ENCODE measurements around the gene PARP4.
"Not testable (repeated sequence)": the region's sequence is repeated elsewhere in the genome, so short reads cannot be mapped to it uniquely, and the experiment has no call there.

Gene PARP4

GRCh38 chr13:24516919-24517318, 4.3 kb upstream of the PARP4 start:
- no peaks in the 10 kb centered on the region for H3K9me3 Mint-ChIP-seq
- H3K36me3 Mint-ChIP-seq (ENCODE audit: low read depth), result no peaks in the 10 kb centered on the region
- no peak overlapping the region for H3K27ac Mint-ChIP-seq
- peaks cover 12% of the 10 kb centered on the region for H3K4me1 Mint-ChIP-seq (ENCODE audit: low read depth)
- no peak overlapping the region for H3K4me3 Mint-ChIP-seq
- no peaks in the 10 kb centered on the region for H3K27me3 Mint-ChIP-seq (ENCODE audit: low read depth)

- peaks cover 2% of the 10 kb centered on the region for H3K36me3 Mint-ChIP-seq (ENCODE audit: low read depth)
- H3K4me1 Mint-ChIP-seq (ENCODE audit: low read depth), result peaks cover 25% of the 10 kb centered on the region
- H3K4me3 Mint-ChIP-seq, result peak overlapping the region; percentile 86
- peak overlapping the region; percentile 73 for H3K27ac Mint-ChIP-seq
- H3K9me3 Mint-ChIP-seq, result no peaks in the 10 kb centered on the region
- no peaks in the 10 kb centered on the region for H3K27me3 Mint-ChIP-seq (ENCODE audit: low read depth)
Measured at GRCh38 chr13:24512908-24513213, 283 bp upstream of the PARP4 start.

DNA sequence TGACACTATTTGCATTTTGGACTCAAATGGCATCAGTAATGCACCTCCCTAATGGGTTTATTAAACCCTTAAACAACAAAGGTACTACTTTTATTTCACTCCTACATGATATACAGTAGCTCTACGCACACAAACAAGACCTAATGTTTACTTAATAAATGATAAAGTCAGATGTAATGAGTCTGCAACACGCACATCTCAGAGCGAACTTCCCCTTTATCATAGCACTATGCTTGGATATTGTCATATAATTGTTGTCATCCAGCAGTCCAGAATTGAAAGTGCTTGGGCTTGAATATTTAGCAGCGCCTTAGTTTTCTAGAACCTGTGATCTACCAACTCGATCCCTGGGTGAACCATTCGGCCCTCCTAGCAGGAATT, 772 bp downstream of the PARP4 start:
- Mint-ChIP-seq H3K9me3 (peaks cover 3% of the 10 kb centered on the region), H3K36me3 (ENCODE audit: low read depth) (peaks cover 9% of the 10 kb centered on the region), H3K27me3 (ENCODE audit: low read depth) (no peaks in the 10 kb centered on the region), H3K27ac (peak overlapping the region; percentile 87), H3K4me1 (ENCODE audit: low read depth) (peaks cover 26% of the 10 kb centered on the region), H3K4me3 (peak overlapping the region; percentile 86)

GRCh38 chr13:24511019-24511815, 1.4 kb downstream of the PARP4 start:
- no peaks in the 10 kb centered on the region for H3K27me3 Mint-ChIP-seq (ENCODE audit: low read depth)
- H3K27ac Mint-ChIP-seq, result peak overlapping the region; percentile 87
- H3K4me1 Mint-ChIP-seq (ENCODE audit: low read depth), result peaks cover 24% of the 10 kb centered on the region
- peak overlapping the region; percentile 86 for H3K4me3 Mint-ChIP-seq
- H3K36me3 Mint-ChIP-seq (ENCODE audit: low read depth), result peaks cover 9% of the 10 kb centered on the region
- peaks cover 3% of the 10 kb centered on the region for H3K9me3 Mint-ChIP-seq

DNA sequence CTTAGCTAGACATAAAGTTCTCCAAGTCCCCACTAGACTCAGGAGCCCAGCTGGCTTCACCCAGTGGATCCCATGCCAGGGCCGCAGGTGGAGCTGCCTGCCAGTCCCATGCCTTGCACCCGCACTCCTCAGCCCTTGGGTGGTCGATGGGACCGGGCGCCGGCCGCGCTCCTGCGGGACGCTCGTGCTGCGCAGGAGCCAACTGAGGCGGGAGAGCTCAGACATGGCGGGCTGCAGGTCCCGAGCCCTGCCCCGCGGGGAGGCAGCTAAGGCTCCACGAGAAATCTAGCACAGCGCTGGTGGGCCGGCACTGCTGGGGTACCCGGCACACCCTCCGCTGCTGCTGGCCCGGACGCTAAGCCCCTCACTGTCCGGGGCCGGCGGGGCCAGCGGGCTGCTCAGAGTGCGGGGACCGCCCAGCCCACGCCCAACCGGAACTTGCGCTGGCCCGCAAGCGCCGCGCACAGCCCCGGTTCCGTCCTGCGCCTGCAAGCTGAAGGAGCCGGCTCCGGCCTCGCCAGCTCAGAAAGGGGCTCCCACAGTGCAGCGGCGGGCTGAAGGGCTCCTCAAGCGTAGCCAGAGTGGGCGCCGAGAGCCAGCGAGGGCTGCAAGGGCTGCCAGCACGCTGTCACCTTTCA, 5.8 kb downstream of the PARP4 start:
- H3K9me3 Mint-ChIP-seq, result peaks cover 3% of the 10 kb centered on the region
- H3K27ac Mint-ChIP-seq, result no peak overlapping the region
- no peak overlapping the region for H3K4me3 Mint-ChIP-seq
- H3K27me3 Mint-ChIP-seq (ENCODE audit: low read depth), result no peaks in the 10 kb centered on the region
- H3K36me3 Mint-ChIP-seq (ENCODE audit: low read depth), result peaks cover 19% of the 10 kb centered on the region
- H3K4me1 Mint-ChIP-seq (ENCODE audit: low read depth), result peaks cover 22% of the 10 kb centered on the region

DNA sequence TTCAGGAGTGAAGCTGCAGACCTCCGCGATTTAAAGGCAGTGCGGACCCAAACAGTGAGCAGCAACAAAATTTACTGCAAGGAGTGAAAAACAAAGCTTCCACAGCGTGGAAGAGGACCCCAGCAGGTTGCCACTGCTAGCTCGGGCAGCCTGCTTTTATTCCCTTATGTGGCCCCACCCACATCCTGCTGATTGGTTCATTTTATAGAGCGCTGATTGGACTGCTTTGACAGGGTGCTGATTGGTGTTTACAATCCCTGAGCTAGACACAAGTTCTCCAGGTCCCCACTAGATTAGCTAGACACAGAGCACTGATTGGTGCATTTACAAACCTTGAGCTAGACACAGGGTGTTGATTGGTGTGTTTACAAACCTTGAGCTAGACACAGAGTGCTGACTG, 6.3 kb downstream of the PARP4 start:
- H3K9me3 Mint-ChIP-seq; H3K4me3 Mint-ChIP-seq; H3K27me3 Mint-ChIP-seq (ENCODE audit: low read depth); H3K27ac Mint-ChIP-seq: not testable (repeated sequence)
- peaks cover 18% of the 10 kb centered on the region for H3K4me1 Mint-ChIP-seq (ENCODE audit: low read depth)
- H3K36me3 Mint-ChIP-seq (ENCODE audit: low read depth), result peaks cover 22% of the 10 kb centered on the region

- H3K4me1 Mint-ChIP-seq (ENCODE audit: low read depth), result peaks cover 14% of the 10 kb centered on the region
- H3K4me3 Mint-ChIP-seq, result no peak overlapping the region
- no peak overlapping the region for H3K27ac Mint-ChIP-seq
- peaks cover 24% of the 10 kb centered on the region for H3K36me3 Mint-ChIP-seq (ENCODE audit: low read depth)
- no peaks in the 10 kb centered on the region for H3K27me3 Mint-ChIP-seq (ENCODE audit: low read depth)
- peaks cover 3% of the 10 kb centered on the region for H3K9me3 Mint-ChIP-seq
Measured at GRCh38 chr13:24505756-24506155, 6.8 kb downstream of the PARP4 start.

GRCh38 chr13:24505256-24505655, 7.3 kb downstream of the PARP4 start:
- H3K4me3 Mint-ChIP-seq, result no peak overlapping the region
- peaks cover 24% of the 10 kb centered on the region for H3K36me3 Mint-ChIP-seq (ENCODE audit: low read depth)
- peaks cover 13% of the 10 kb centered on the region for H3K4me1 Mint-ChIP-seq (ENCODE audit: low read depth)
- no peaks in the 10 kb centered on the region for H3K27me3 Mint-ChIP-seq (ENCODE audit: low read depth)
- H3K9me3 Mint-ChIP-seq, result peaks cover 3% of the 10 kb centered on the region
- no peak overlapping the region for H3K27ac Mint-ChIP-seq

GRCh38 chr13:24503379-24503696, 9.2 kb downstream of the PARP4 start:
- H3K4me1 Mint-ChIP-seq (ENCODE audit: low read depth), result peaks cover 13% of the 10 kb centered on the region
- no peaks in the 10 kb centered on the region for H3K27me3 Mint-ChIP-seq (ENCODE audit: low read depth)
- H3K36me3 Mint-ChIP-seq (ENCODE audit: low read depth), result peaks cover 24% of the 10 kb centered on the region
- no peak overlapping the region for H3K27ac Mint-ChIP-seq
- peaks cover 3% of the 10 kb centered on the region for H3K9me3 Mint-ChIP-seq
- H3K4me3 Mint-ChIP-seq, result no peak overlapping the region

DNA sequence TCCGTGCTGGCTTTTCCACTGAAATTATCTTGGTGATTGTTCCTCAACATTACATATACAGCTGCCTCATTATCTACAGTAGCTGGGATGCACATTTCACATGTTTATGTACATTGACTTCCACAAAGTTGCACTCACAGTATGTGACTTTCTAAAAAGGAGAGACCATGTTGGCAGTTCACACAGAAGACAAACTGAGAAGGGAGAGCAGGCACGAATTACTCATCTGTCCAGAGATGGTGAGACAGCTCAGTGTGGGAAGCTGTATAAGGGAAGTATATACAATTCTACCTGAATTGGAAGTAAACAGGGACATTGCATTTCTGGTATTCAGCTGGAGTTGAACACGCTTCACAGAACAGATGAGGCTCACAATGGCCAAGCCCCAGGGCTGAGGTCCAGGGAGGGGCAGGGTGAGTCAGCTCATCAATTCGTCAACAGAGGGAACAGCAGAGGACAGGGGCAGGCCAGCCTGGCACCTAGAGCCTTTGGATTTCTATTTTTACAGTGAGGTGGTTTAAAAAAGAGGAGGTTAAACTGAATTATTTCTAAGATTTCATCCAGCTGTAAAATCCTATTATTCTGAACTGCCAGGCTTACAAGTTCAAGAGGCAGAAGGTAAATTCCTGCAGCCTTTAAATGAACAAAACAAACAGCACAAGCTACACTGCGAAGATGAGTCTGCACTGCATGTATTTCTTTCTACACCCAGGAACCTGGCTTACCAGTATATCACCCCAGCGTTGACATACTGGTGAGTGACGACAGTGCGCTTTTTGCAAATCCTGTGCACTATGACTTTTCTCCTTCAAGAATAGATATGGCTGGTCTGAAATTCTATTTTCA, 9.8 kb downstream of the PARP4 start:
- no peaks in the 10 kb centered on the region for H3K27me3 Mint-ChIP-seq (ENCODE audit: low read depth)
- no peak overlapping the region for H3K4me3 Mint-ChIP-seq
- peaks cover 22% of the 10 kb centered on the region for H3K36me3 Mint-ChIP-seq (ENCODE audit: low read depth)
- H3K4me1 Mint-ChIP-seq (ENCODE audit: low read depth), result peaks cover 12% of the 10 kb centered on the region
- peaks cover 3% of the 10 kb centered on the region for H3K9me3 Mint-ChIP-seq
- H3K27ac Mint-ChIP-seq, result no peak overlapping the region

DNA sequence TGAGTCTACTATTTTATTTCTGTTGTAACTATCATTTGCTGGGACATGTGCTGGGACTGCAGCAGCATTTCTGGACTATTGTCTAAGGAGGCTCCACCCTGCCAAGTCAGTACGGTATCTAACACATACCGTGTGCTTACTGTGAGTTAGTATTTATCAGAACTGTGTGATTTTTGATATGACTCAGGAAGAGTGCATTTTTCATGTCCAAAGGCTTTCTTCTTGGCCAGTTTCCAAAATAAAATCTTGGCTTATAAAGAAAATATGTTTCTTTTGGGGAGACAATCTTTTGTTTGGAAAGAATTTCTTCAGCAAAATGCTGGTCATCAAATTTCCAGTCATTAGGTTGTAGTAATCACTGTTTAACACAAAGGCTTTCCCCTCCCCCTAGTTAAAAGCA, 11.6 kb downstream of the PARP4 start:
- peaks cover 27% of the 10 kb centered on the region for H3K36me3 Mint-ChIP-seq (ENCODE audit: low read depth)
- H3K4me3 Mint-ChIP-seq, result no peak overlapping the region
- peaks cover 8% of the 10 kb centered on the region for H3K4me1 Mint-ChIP-seq (ENCODE audit: low read depth)
- H3K27me3 Mint-ChIP-seq (ENCODE audit: low read depth), result no peaks in the 10 kb centered on the region
- no peak overlapping the region for H3K27ac Mint-ChIP-seq
- no peaks in the 10 kb centered on the region for H3K9me3 Mint-ChIP-seq

GRCh38 chr13:24497742-24498141, 14.8 kb downstream of the PARP4 start:
- no peak overlapping the region for H3K27ac Mint-ChIP-seq
- H3K4me3 Mint-ChIP-seq, result no peak overlapping the region
- H3K9me3 Mint-ChIP-seq, result no peaks in the 10 kb centered on the region
- peaks cover 42% of the 10 kb centered on the region for H3K36me3 Mint-ChIP-seq (ENCODE audit: low read depth)
- peaks cover 6% of the 10 kb centered on the region for H3K4me1 Mint-ChIP-seq (ENCODE audit: low read depth)
- no peaks in the 10 kb centered on the region for H3K27me3 Mint-ChIP-seq (ENCODE audit: low read depth)

- peaks cover 43% of the 10 kb centered on the region for H3K36me3 Mint-ChIP-seq (ENCODE audit: low read depth)
Measured at GRCh38 chr13:24496295-24496694, 16.3 kb downstream of the PARP4 start.

GRCh38 chr13:24495151-24495729, 17.3 kb downstream of the PARP4 start:
- Mint-ChIP-seq H3K27me3 (ENCODE audit: low read depth) (no peaks in the 10 kb centered on the region), H3K27ac (no peak overlapping the region), H3K4me1 (ENCODE audit: low read depth) (no peaks in the 10 kb centered on the region), H3K9me3 (no peaks in the 10 kb centered on the region), H3K36me3 (ENCODE audit: low read depth) (peaks cover 45% of the 10 kb centered on the region), H3K4me3 (no peak overlapping the region)

More at GRCh38 chr13:24496295-24496694, 16.3 kb downstream of the PARP4 start:
- H3K4me3 Mint-ChIP-seq; H3K27me3 Mint-ChIP-seq (ENCODE audit: low read depth); H3K9me3 Mint-ChIP-seq; H3K4me1 Mint-ChIP-seq (ENCODE audit: low read depth); H3K27ac Mint-ChIP-seq: not testable (repeated sequence)
